ENCODE results near the gene CDS2.

CDS2 gene

DNA sequence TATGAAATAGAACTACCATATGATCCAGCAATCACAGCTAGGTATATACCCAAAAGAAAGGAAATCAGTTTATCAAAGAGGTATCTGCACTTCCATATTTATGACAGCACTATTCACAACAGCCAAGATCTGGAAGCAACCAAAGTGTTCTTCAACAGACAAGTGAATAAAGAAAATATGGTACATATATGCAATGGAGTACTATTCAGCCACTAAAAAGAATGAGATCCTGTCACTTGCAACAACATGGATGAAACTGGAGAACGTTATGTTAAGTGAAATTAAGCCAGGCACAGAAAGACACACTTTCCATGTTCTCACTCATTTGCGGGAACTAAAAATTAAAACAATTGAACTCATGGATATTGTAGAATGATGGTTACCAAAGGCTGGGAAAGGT is 22.3 kb upstream of the CDS2 start:
- Mint-ChIP-seq H3K9me3 (no peaks in the 10 kb centered on the region), H3K27ac (no peak overlapping the region), H3K36me3 (peaks cover 22% of the 10 kb centered on the region), H3K4me3 (no peak overlapping the region), H3K4me1 (peaks cover 21% of the 10 kb centered on the region), H3K27me3 (no peaks in the 10 kb centered on the region)

DNA sequence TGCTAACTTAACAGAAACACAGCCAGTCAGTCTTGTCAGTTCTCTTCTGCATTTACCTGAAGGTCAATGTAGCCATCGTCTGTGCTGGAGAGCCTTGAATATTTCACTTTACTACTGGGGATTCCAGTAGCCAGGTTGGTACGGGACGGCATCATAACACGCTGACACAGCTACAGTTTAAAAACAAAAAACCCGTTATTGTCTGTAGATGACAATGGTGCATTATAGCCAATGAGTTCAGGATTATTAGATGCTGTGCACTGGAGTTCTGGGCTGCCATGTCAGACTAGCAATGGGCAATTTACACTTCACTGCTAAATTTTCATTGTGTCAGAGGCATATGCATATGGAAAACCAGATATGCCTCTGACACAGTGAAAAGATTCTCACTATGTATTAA is 17.5 kb upstream of the CDS2 start:
- no peaks in the 10 kb centered on the region for H3K9me3 Mint-ChIP-seq
- H3K27ac Mint-ChIP-seq: no peak overlapping the region
- no peak overlapping the region for H3K4me3 Mint-ChIP-seq
- no peaks in the 10 kb centered on the region for H3K27me3 Mint-ChIP-seq
- H3K4me1 Mint-ChIP-seq: peaks cover 13% of the 10 kb centered on the region
- peaks cover 10% of the 10 kb centered on the region for H3K36me3 Mint-ChIP-seq

GRCh38 chr20:5113615-5113986 is 13.2 kb upstream of the CDS2 start:
- no peaks in the 10 kb centered on the region for H3K27me3 Mint-ChIP-seq
- peak overlapping the region; percentile 95 for H3K4me3 Mint-ChIP-seq
- peaks cover 28% of the 10 kb centered on the region for H3K4me1 Mint-ChIP-seq
- peak overlapping the region; percentile 95 for H3K27ac Mint-ChIP-seq
- peaks cover 26% of the 10 kb centered on the region for H3K36me3 Mint-ChIP-seq
- no peaks in the 10 kb centered on the region for H3K9me3 Mint-ChIP-seq

DNA sequence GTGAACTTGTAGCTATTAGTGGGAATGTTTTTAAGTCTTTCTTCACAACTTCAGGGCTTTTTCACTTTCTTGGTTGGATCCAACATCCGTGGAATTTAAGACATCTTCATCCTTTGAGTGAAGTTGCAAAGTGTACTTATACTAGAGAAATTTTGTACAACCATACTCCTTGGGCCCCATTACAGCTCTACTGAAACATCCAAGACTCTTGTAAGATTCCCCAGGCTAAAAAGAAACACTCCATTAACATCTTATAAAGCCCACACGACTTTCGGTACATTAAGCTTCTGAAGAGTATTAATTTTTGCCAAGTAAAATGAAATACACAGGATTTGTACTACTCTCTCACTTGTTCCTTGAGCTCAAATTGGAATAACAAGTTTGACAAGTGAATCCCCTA is 12.4 kb upstream of the CDS2 start:
- H3K27ac Mint-ChIP-seq: peak overlapping the region; percentile 62
- H3K9me3 Mint-ChIP-seq: no peaks in the 10 kb centered on the region
- H3K4me1 Mint-ChIP-seq: peaks cover 28% of the 10 kb centered on the region
- H3K36me3 Mint-ChIP-seq: peaks cover 23% of the 10 kb centered on the region
- H3K4me3 Mint-ChIP-seq: peak overlapping the region; percentile 52
- no peaks in the 10 kb centered on the region for H3K27me3 Mint-ChIP-seq

DNA sequence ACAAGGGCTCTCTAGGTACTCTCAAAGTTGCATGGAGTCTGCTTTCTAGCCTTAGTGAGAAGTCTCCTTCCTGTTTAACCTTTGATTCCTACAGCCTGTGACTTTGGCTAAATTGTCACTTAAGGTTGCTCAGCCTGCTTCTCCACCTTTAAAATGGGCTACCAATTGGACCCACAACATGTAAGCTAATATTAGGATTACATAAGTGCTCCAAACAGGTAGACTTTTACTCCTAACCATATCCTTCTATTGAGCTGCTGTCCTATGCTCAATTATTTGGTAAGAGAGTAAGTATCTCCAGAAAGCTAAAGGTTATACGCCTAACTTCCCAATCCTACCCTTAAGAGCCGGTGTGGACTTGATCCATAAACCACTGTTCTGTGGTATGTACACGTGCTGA is 9.9 kb upstream of the CDS2 start:
- H3K27me3 Mint-ChIP-seq: no peaks in the 10 kb centered on the region
- no peak overlapping the region for H3K27ac Mint-ChIP-seq
- H3K36me3 Mint-ChIP-seq: peaks cover 23% of the 10 kb centered on the region
- H3K9me3 Mint-ChIP-seq: no peaks in the 10 kb centered on the region
- H3K4me1 Mint-ChIP-seq: peaks cover 43% of the 10 kb centered on the region
- H3K4me3 Mint-ChIP-seq: peak overlapping the region; percentile 90

- Mint-ChIP-seq H3K4me1 (peaks cover 33% of the 10 kb centered on the region), H3K27ac (peak overlapping the region; percentile 96), H3K36me3 (peaks cover 23% of the 10 kb centered on the region), H3K27me3 (no peaks in the 10 kb centered on the region), H3K9me3 (no peaks in the 10 kb centered on the region), H3K4me3 (peak overlapping the region; percentile 90)
Observed at GRCh38 chr20:5118220-5119142, 8.3 kb upstream of the CDS2 start.

- H3K36me3 Mint-ChIP-seq: peaks cover 23% of the 10 kb centered on the region
- H3K27ac Mint-ChIP-seq: peak overlapping the region; percentile 96
- no peaks in the 10 kb centered on the region for H3K9me3 Mint-ChIP-seq
- no peaks in the 10 kb centered on the region for H3K27me3 Mint-ChIP-seq
- H3K4me1 Mint-ChIP-seq: peaks cover 29% of the 10 kb centered on the region
- H3K4me3 Mint-ChIP-seq: peak overlapping the region; percentile 90
Observed at GRCh38 chr20:5119143-5119434, 7.7 kb upstream of the CDS2 start.

DNA sequence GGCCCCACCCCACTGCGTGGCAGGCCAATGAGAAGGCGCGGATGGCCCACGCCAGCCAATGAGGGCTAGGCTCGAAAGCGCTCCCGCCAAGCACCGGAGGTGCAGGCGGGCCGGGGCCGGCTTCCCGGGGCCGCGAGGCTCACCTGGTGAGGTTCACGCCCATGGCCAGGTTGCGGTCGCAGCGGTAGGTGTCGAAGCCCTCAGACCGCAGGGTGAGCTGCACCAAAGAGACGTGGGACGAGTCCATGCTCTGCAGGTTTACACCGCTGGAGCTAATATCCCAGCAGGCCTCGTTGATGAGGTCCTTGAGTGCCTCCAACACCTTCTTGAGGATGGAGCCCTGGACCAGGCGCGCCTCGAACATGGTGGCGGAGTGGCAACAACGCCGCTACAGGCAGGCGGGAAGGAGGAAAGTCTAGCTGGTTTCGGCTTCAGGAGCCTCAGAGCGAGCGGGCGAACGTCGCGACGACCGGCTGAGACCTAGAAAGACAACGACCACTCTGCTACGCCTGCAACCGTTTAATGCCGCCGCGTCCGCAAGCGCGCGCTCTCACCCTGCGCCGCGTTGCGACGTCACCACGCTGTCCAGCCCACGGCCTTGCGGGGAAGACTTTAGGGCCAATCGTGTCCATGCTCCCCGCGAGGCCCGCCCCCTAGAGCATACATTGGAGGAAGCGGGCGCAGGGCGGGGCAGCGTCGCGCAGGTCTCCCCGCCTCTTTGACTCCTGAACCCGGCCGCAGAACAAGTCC is 7.2 kb upstream of the CDS2 start, which contains the start of gene PCNA:
Gene PCNA, minus strand, starts transcription at position 524 of the 750 bp plus-strand sequence. Its CDS starts 160 bp downstream, at position 364.
- peak within 1 kb of the TSS; percentile 90 for H3K4me3 Mint-ChIP-seq
- H3K4me1 Mint-ChIP-seq: peaks cover 29% of the 10 kb centered on the region
- H3K9me3 Mint-ChIP-seq: no peaks in the 10 kb centered on the region
- peak within 1 kb of the TSS; percentile 96 for H3K27ac Mint-ChIP-seq
- peaks cover 21% of the 10 kb centered on the region for H3K36me3 Mint-ChIP-seq
- no peaks in the 10 kb centered on the region for H3K27me3 Mint-ChIP-seq

DNA sequence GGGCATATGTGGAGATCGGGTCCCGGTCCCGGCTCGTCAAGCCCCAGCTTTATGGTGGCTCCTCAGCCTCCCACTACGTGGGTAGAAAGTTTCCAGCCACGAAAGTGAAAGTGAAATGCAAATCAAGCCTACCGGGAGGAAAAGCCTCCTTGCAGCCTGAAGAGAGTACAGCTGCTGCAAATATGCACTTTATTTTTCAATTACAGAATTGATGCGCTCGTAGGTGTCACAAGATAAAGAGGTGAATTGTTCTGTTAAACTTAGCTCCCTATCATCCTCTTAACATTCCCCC is 6.7 kb upstream of the CDS2 start:
- no peaks in the 10 kb centered on the region for H3K9me3 Mint-ChIP-seq
- H3K4me1 Mint-ChIP-seq: peaks cover 29% of the 10 kb centered on the region
- H3K4me3 Mint-ChIP-seq: peak overlapping the region; percentile 90
- H3K27ac Mint-ChIP-seq: peak overlapping the region; percentile 96
- no peaks in the 10 kb centered on the region for H3K27me3 Mint-ChIP-seq
- peaks cover 16% of the 10 kb centered on the region for H3K36me3 Mint-ChIP-seq

GRCh38 chr20:5122873-5123260 is 3.9 kb upstream of the CDS2 start:
- Mint-ChIP-seq H3K9me3 (no peaks in the 10 kb centered on the region), H3K36me3 (peaks cover 3% of the 10 kb centered on the region), H3K4me1 (peaks cover 33% of the 10 kb centered on the region), H3K27me3 (no peaks in the 10 kb centered on the region), H3K27ac (peak overlapping the region; percentile 23), H3K4me3 (peak overlapping the region; percentile 36)

GRCh38 chr20:5127204-5127858 is 523 bp downstream of the CDS2 start:
- H3K4me1 Mint-ChIP-seq: peaks cover 33% of the 10 kb centered on the region
- no peaks in the 10 kb centered on the region for H3K9me3 Mint-ChIP-seq

DNA sequence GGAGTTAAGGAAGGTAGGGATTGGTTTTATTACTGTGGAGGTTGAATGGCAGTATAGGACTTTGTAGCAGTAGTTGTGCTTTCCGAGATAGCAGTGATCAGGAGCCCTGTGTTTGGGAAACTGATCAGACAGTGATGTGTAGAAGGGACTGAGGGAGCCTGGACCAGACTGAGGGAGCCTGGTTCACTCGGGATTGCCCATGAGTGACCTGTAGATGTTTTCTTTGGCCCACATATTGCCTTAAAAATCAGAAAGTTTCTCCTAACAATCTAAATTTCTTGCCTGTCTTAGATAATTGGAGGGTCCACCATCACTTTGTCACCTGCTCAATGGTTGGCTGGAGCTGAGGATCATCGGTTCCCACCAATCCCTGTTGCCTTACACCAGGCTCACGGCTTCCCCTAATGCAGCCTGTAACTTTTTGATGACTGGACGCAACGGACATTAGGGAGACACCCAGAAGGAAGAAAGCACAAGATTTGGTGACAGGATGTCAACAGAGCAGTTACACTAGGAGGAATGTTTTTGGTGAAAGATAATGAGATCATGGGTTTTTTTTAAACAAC is 1.1 kb downstream of the CDS2 start:
- Mint-ChIP-seq H3K27ac (peak overlapping the region; percentile 87), H3K27me3 (no peaks in the 10 kb centered on the region), H3K9me3 (no peaks in the 10 kb centered on the region), H3K36me3 (no peaks in the 10 kb centered on the region), H3K4me1 (peaks cover 33% of the 10 kb centered on the region), H3K4me3 (peak overlapping the region; percentile 85)

More at GRCh38 chr20:5127204-5127858, 523 bp downstream of the CDS2 start:
- H3K36me3 Mint-ChIP-seq: no peaks in the 10 kb centered on the region
- peak overlapping the region; percentile 87 for H3K27ac Mint-ChIP-seq
- no peaks in the 10 kb centered on the region for H3K27me3 Mint-ChIP-seq
- H3K4me3 Mint-ChIP-seq: peak overlapping the region; percentile 86

GRCh38 chr20:5128886-5129285 is 2.1 kb downstream of the CDS2 start:
- Mint-ChIP-seq H3K36me3 (no peaks in the 10 kb centered on the region), H3K9me3 (no peaks in the 10 kb centered on the region), H3K4me1 (peaks cover 33% of the 10 kb centered on the region), H3K27ac (peak overlapping the region; percentile 19), H3K27me3 (no peaks in the 10 kb centered on the region), H3K4me3 (peak overlapping the region; percentile 85)

DNA sequence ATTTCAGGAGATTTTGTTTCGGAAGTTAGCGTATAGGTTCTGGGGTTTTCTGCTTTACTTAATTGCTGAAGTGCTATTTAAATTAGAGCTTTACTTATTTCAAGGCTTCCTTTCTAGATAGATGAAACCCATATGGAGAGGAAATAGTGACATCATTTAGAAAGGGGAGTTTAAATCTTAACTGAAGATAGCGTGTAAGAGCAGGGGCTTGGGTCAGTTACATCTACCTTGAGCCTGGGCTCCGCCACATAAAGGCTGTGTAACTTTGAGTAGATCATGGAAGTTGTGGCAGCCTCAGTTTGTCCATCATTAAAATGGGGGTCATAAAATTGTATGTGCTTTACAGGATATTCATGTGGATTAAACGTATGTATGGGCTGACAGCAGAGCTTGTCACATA is 4.7 kb downstream of the CDS2 start:
- Mint-ChIP-seq H3K9me3 (no peaks in the 10 kb centered on the region), H3K27me3 (no peaks in the 10 kb centered on the region), H3K36me3 (peaks cover 3% of the 10 kb centered on the region), H3K4me3 (no peak overlapping the region), H3K4me1 (peaks cover 28% of the 10 kb centered on the region), H3K27ac (no peak overlapping the region)

- H3K9me3 Mint-ChIP-seq: no peaks in the 10 kb centered on the region
- H3K4me3 Mint-ChIP-seq: no peak overlapping the region
- H3K4me1 Mint-ChIP-seq: peaks cover 19% of the 10 kb centered on the region
- H3K27ac Mint-ChIP-seq: no peak overlapping the region
- H3K27me3 Mint-ChIP-seq: no peaks in the 10 kb centered on the region
- peaks cover 3% of the 10 kb centered on the region for H3K36me3 Mint-ChIP-seq
Observed at GRCh38 chr20:5133998-5134397, 7.2 kb downstream of the CDS2 start.

All from activated naive CD4-positive, alpha-beta T cell treated with anti-CD3 and anti-CD28 coated beads, Interleukin-2, amount 50 U/mL, for 24 hours (primary cell).